Measurements from ENCODE around the gene F8. TPM values are rescaled to one million over a fixed set of nuclear protein-coding genes. Genes with fewer than 3 reads are reported as not detected.
"Not testable (repeated sequence)": the region's sequence is repeated elsewhere in the genome, so short reads cannot be mapped to it uniquely, and the experiment has no call there.

Gene F8
- total RNA-seq, 4 donors from 2014 or later: 11.8 to 63.0 (median 28.5) TPM

GRCh38 chrX:154828016-154828408 is 194.5 kb downstream of the F8 start:
- no peak for DNase-seq
- TF ChIP-seq CTCF (IDR thresholded peaks at IDR 0.05) (no peak), POLR2A (IDR thresholded peaks at IDR 0.05) (no peak)
- H3K27ac ChIP-seq: no peak overlapping the region
- H3K27me3 ChIP-seq: no peaks in the 10 kb centered on the region
- H3K36me3 ChIP-seq: no peaks in the 10 kb centered on the region
- intact Hi-C loops (cut with DNase I; ENCODE audit: low total_unique reads): no loop called here
- no peak overlapping the region for H3K4me3 ChIP-seq
- no peaks in the 10 kb centered on the region for H3K9me3 ChIP-seq
- H3K4me1 ChIP-seq: no peaks in the 10 kb centered on the region

- TF ChIP-seq CTCF (IDR thresholded peaks at IDR 0.05): no peak
- Histone ChIP-seq H3K4me1 (no peaks in the 10 kb centered on the region), H3K4me3 (no peak overlapping the region), H3K27ac (no peak overlapping the region), H3K36me3 (no peaks in the 10 kb centered on the region), H3K27me3 (no peaks in the 10 kb centered on the region), H3K9me3 (no peaks in the 10 kb centered on the region)
- intact Hi-C loops (cut with DNase I; ENCODE audit: low total_unique reads): no loop called here
- no peak for DNase-seq
These were observed 195.1 kb downstream of the F8 start for GRCh38 chrX:154827194-154828015.

- H3K4me1 ChIP-seq; H3K27ac ChIP-seq; intact Hi-C loops (cut with DNase I; ENCODE audit: low total_unique reads); H3K9me3 ChIP-seq; DNase-seq; H3K4me3 ChIP-seq; H3K36me3 ChIP-seq; H3K27me3 ChIP-seq: not testable (repeated sequence)
These were observed 196.9 kb downstream of the F8 start for GRCh38 chrX:154825586-154825985.

- no peaks in the 10 kb centered on the region for H3K27me3 ChIP-seq
- no peak for DNase-seq
- H3K36me3 ChIP-seq: no peaks in the 10 kb centered on the region
- H3K9me3 ChIP-seq: no peaks in the 10 kb centered on the region
- H3K27ac ChIP-seq: no peak overlapping the region
- intact Hi-C loops (cut with DNase I; ENCODE audit: low total_unique reads): no loop called here
- TF ChIP-seq CTCF (IDR thresholded peaks at IDR 0.05) (no peak), POLR2A (IDR thresholded peaks at IDR 0.05) (no peak)
- H3K4me3 ChIP-seq: no peak overlapping the region
- H3K4me1 ChIP-seq: no peaks in the 10 kb centered on the region
These were observed 197.9 kb downstream of the F8 start for GRCh38 chrX:154824638-154825037.

GRCh38 chrX:154822029-154822428 is 200.5 kb downstream of the F8 start:
- Histone ChIP-seq H3K4me1 (no peaks in the 10 kb centered on the region), H3K27me3 (no peaks in the 10 kb centered on the region), H3K27ac (no peak overlapping the region), H3K36me3 (no peaks in the 10 kb centered on the region), H3K4me3 (no peak overlapping the region), H3K9me3 (no peaks in the 10 kb centered on the region)
- no peak for TF ChIP-seq CTCF (IDR thresholded peaks at IDR 0.05)
- no peak for TF ChIP-seq POLR2A (IDR thresholded peaks at IDR 0.05)
- intact Hi-C loops (cut with DNase I; ENCODE audit: low total_unique reads): no loop called here
- no peak for DNase-seq
